HCEC 1CT (cell line): ENCODE data around the gene WBP1L.
"Not testable (repeated sequence)": the region's sequence is repeated elsewhere in the genome, so short reads cannot be mapped to it uniquely, and the experiment has no call there.

Source experiments
- DNase-seq: peaks from one replicate; pipeline ENCODE4 v3.0.0-alpha.2; 2017

The WBP1L gene

GRCh38 chr10:102726274-102726673 is 17.5 kb upstream of the WBP1L start:
- peak; percentile 42 for DNase-seq

GRCh38 chr10:102727037-102727818 is 16.5 kb upstream of the WBP1L start:
- DNase-seq = no peak

- DNase-seq = peak; percentile 70
Measured at GRCh38 chr10:102729029-102730026, 14.4 kb upstream of the WBP1L start.

- DNase-seq = no peak
Measured at GRCh38 chr10:102731222-102731800, 12.4 kb upstream of the WBP1L start.

GRCh38 chr10:102732661-102733060 is 11.1 kb upstream of the WBP1L start:
- DNase-seq = no peak

- no peak for DNase-seq
Measured at GRCh38 chr10:102735065-102735562, 8.6 kb upstream of the WBP1L start.

- DNase-seq = no peak
Measured at GRCh38 chr10:102738692-102739121, 5.0 kb upstream of the WBP1L start.

- no peak for DNase-seq
Measured at GRCh38 chr10:102740229-102740628, 3.5 kb upstream of the WBP1L start.

GRCh38 chr10:102741726-102742237 is 2.0 kb upstream of the WBP1L start:
- no peak for DNase-seq

GRCh38 chr10:102742313-102742712 is 1.4 kb upstream of the WBP1L start:
- DNase-seq = not testable (repeated sequence)

- DNase-seq = no peak
Measured at GRCh38 chr10:102743078-102743587, 615 bp upstream of the WBP1L start.

GRCh38 chr10:102744374-102745051 is 765 bp downstream of the WBP1L start:
- DNase-seq = no peak

GRCh38 chr10:102745157-102745556 is 1.4 kb downstream of the WBP1L start:
- DNase-seq = no peak

GRCh38 chr10:102752266-102752930 is 8.7 kb downstream of the WBP1L start:
- DNase-seq = peak; percentile 38

- DNase-seq = peak; percentile 81
Measured at GRCh38 chr10:102752934-102753664, 9.4 kb downstream of the WBP1L start.

- peak; percentile 6 for DNase-seq
Measured at GRCh38 chr10:102753718-102754117, 10.0 kb downstream of the WBP1L start.

- no peak for DNase-seq
Measured at GRCh38 chr10:102757323-102757722, 13.6 kb downstream of the WBP1L start.

- no peak for DNase-seq
Measured at GRCh38 chr10:102758240-102758932, 14.6 kb downstream of the WBP1L start.

- DNase-seq = not testable (repeated sequence)
Measured at GRCh38 chr10:102758933-102759262, 15.2 kb downstream of the WBP1L start.
